Liver (tissue), 9 donors: ENCODE data around the gene DDOST. TPM values are rescaled to one million over a fixed set of nuclear protein-coding genes. Genes with fewer than 3 reads are reported as not detected.
A peak's percentile ranks its signal among the peaks of the same experiment; 100 is the strongest.

Source experiments
- DNase-seq: peaks from one replicate; pipeline ENCODE4 v3.0.0-alpha.2; 2017; ENCODE audit warnings: low spot score
- H3K27ac ChIP-seq, 2 donors: one replicate each; pipeline ENCODE4 v1.7.0; 2013; ENCODE audit warnings: inconsistent platforms in 2 of 2, low read length in 2 of 2, control low read depth in 1 of 2, low read depth in 1 of 2, mild to moderate bottlenecking in 1 of 2
- H3K27me3 ChIP-seq, 4 donors: one replicate each; pipeline versions ENCODE4 v1.6.1 to v1.7.0; 2013; ENCODE audit warnings: low read length in 3 of 4, inconsistent platforms in 1 of 4, mild to moderate bottlenecking in 1 of 4, moderate library complexity in 1 of 4; ENCODE audit not compliant: control insufficient read depth in 4 of 4, insufficient read depth in 4 of 4
- H3K36me3 ChIP-seq, 4 donors: one replicate each; pipeline versions ENCODE4 v1.6.1 to v1.7.0; 2013; ENCODE audit warnings: low read length in 3 of 4, mild to moderate bottlenecking in 3 of 4, low read depth in 1 of 4, moderate library complexity in 1 of 4; ENCODE audit not compliant: control insufficient read depth in 4 of 4, insufficient read depth in 3 of 4
- H3K4me1 ChIP-seq, 4 donors: one replicate each; pipeline versions ENCODE4 v1.6.1 to v1.7.0; 2013; ENCODE audit warnings: low read length in 3 of 4, mild to moderate bottlenecking in 3 of 4, moderate library complexity in 1 of 4; ENCODE audit not compliant: control insufficient read depth in 4 of 4, insufficient read depth in 4 of 4
- H3K4me3 ChIP-seq, 3 donors: one replicate each; pipeline versions ENCODE4 v1.6.1 to v1.7.0; 2013; ENCODE audit warnings: low read length in 3 of 3, control low read depth in 1 of 3, low read depth in 1 of 3, mild to moderate bottlenecking in 1 of 3
- H3K9ac ChIP-seq, 2 donors: one replicate each; pipeline ENCODE4 v1.7.0; 2013; ENCODE audit warnings: low read length in 2 of 2, mild to moderate bottlenecking in 2 of 2, moderate library complexity in 2 of 2, control low read depth in 1 of 2, low read depth in 1 of 2
- H3K9me3 ChIP-seq, 4 donors: one replicate each; pipeline versions ENCODE4 v1.6.1 to v1.7.0; 2013; ENCODE audit warnings: low read length in 3 of 4; ENCODE audit not compliant: control insufficient read depth in 4 of 4
- EGR1 ChIP-seq, 2 donors: IDR thresholded peaks; 2 replicates each; pipeline ENCODE4 v1.6.1; 2016 to 2018; ENCODE audit warnings: antibody characterized with exemption in 2 of 2, low read depth in 2 of 2
- FOXA1 ChIP-seq: IDR thresholded peaks from 2 replicates; pipeline ENCODE4 v1.6.1; 2016; ENCODE audit warnings: antibody characterized with exemption
- FOXA2 ChIP-seq: IDR thresholded peaks from 2 replicates; pipeline ENCODE4 v1.6.1; 2016; ENCODE audit warnings: antibody characterized with exemption
- HNF4A ChIP-seq, 2 donors: conservative IDR thresholded peaks; 2 replicates each; pipeline ENCODE4 v1.6.1; 2016; ENCODE audit warnings: antibody characterized with exemption in 2 of 2, mild to moderate bottlenecking in 2 of 2
- JUND ChIP-seq, 2 donors: IDR thresholded peaks; 2 replicates each; pipeline ENCODE4 v1.6.1; 2016; ENCODE audit warnings: antibody characterized with exemption in 2 of 2
- MAX ChIP-seq: IDR thresholded peaks from 2 replicates; pipeline ENCODE4 v1.6.1; 2016; ENCODE audit warnings: antibody characterized with exemption
- NR2F2 ChIP-seq: IDR thresholded peaks from 2 replicates; pipeline ENCODE4 v1.6.1; 2016; ENCODE audit warnings: antibody characterized with exemption
- RAD21 ChIP-seq, 2 donors: IDR thresholded peaks; 2 replicates each; pipeline ENCODE4 v1.6.1; 2016; ENCODE audit warnings: antibody characterized with exemption in 2 of 2, mild to moderate bottlenecking in 2 of 2
- SP1 ChIP-seq: IDR thresholded peaks from 2 replicates; pipeline ENCODE4 v1.6.1; 2018; ENCODE audit warnings: antibody characterized with exemption, mild to moderate bottlenecking
- YY1 ChIP-seq: IDR thresholded peaks from 2 replicates; pipeline ENCODE4 v1.6.1; 2016; ENCODE audit warnings: antibody characterized with exemption, mild to moderate bottlenecking
- ZBTB33 ChIP-seq: IDR thresholded peaks from 2 replicates; pipeline ENCODE4 v1.6.1; 2016; ENCODE audit warnings: antibody characterized with exemption
- WGBS: extraction: QIAGEN DNeasy Blood & Tissue Kit; methylation state at CpG from one replicate; pipeline ENCODE4 v1.1.7; 2013; 5-methylcytosine and 5-hydroxymethylcytosine counted together
- polyA plus RNA-seq, 2 donors: library from polyadenylated mRNA; stranded (reverse) in 1 of 2; unstranded in 1 of 2; fragments of 200-250 nt in 1 of 2; fragments of >200 nt in 1 of 2; fragmentation: Nextera tagmentation in 1 of 2; extraction: Ambion mirVana in 1 of 2; gene quantifications; one replicate each; pipeline versions ENCODE4 v1.2.1 to v1.2.3, GENCODE V29; 2013 to 2015
- total RNA-seq, 2 donors: library from RNA; depleted of rRNA; stranded (reverse); fragments of >200 nt; gene quantifications; one replicate each; pipeline ENCODE4 v1.2.3, GENCODE V29; 2014
- TF ChIP-seq, protein P1 (sequence below): IDR thresholded peaks from 2 replicates; pipeline ENCODE4 v1.6.1; 2016; ENCODE audit warnings: antibody characterized with exemption
- donor health status: healthy.
- donor health status: healthy.
- donor health status: healthy.
- donor health status: healthy.
- donor health status: healthy.

The DDOST gene
- total and polyA plus RNA-seq, 4 donors = 70.2 to 193 (median 164) TPM

GRCh38 chr1:20672265-20672632, 11.1 kb upstream of the DDOST start:
- H3K4me1 ChIP-seq = no peaks in the 10 kb centered on the region
- no peak overlapping the region for H3K27ac ChIP-seq
- no peaks in the 10 kb centered on the region for H3K36me3 ChIP-seq
- no peak for DNase-seq
- H3K9me3 ChIP-seq = no peaks in the 10 kb centered on the region
- TF ChIP-seq ZBTB33 = no peak
- TF ChIP-seq EGR1 (IDR thresholded peaks at IDR 0.05; ENCODE audit: low read depth in 2 of 2) = no peak
- TF ChIP-seq JUND (IDR thresholded peaks at IDR 0.05) = no peak
- TF ChIP-seq, protein P1, sequence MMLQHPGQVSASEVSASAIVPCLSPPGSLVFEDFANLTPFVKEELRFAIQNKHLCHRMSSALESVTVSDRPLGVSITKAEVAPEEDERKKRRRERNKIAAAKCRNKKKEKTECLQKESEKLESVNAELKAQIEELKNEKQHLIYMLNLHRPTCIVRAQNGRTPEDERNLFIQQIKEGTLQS = no peak
- TF ChIP-seq FOXA2 = no peak
- H3K4me3 ChIP-seq = no peak overlapping the region
- 83% methylated on average over 4 of the region's 4 CpGs for WGBS
- H3K9ac ChIP-seq = no peak overlapping the region
- H3K27me3 ChIP-seq = no peaks in the 10 kb centered on the region

- no peak for TF ChIP-seq SP1
- TF ChIP-seq FOXA1 = no peak
- TF ChIP-seq EGR1 (IDR thresholded peaks at IDR 0.05; ENCODE audit: low read depth in 2 of 2) = no peak
- no peak for TF ChIP-seq MAX
- TF ChIP-seq NR2F2 = no peak
- no peak for TF ChIP-seq RAD21 (IDR thresholded peaks at IDR 0.05)
- DNase-seq = no peak
- no peaks in the 10 kb centered on the region for H3K9me3 ChIP-seq
- WGBS = 94% methylated on average over 5 of the region's 5 CpGs
- H3K4me3 ChIP-seq = no peak overlapping the region
- H3K9ac ChIP-seq = no peak overlapping the region
- H3K27me3 ChIP-seq = no peaks in the 10 kb centered on the region
- H3K4me1 ChIP-seq = no peaks in the 10 kb centered on the region
- H3K27ac ChIP-seq = no peak overlapping the region
- no peaks in the 10 kb centered on the region for H3K36me3 ChIP-seq
These were observed 9.8 kb upstream of the DDOST start for GRCh38 chr1:20670936-20671335.

GRCh38 chr1:20668581-20668980, 7.4 kb upstream of the DDOST start:
- 95% methylated on average over 1 of the region's 1 CpG for WGBS
- Histone ChIP-seq H3K9ac (no peak overlapping the region), H3K4me1 (no peaks in the 10 kb centered on the region), H3K4me3 (no peak overlapping the region), H3K9me3 (no peaks in the 10 kb centered on the region), H3K36me3 (no peaks in the 10 kb centered on the region), H3K27ac (no peak overlapping the region), H3K27me3 (no peaks in the 10 kb centered on the region)
- no peak for DNase-seq
- TF ChIP-seq, protein P1 = no peak
- TF ChIP-seq HNF4A (conservative IDR thresholded peaks at IDR 0.05) (no peak), YY1 (no peak)

DNA sequence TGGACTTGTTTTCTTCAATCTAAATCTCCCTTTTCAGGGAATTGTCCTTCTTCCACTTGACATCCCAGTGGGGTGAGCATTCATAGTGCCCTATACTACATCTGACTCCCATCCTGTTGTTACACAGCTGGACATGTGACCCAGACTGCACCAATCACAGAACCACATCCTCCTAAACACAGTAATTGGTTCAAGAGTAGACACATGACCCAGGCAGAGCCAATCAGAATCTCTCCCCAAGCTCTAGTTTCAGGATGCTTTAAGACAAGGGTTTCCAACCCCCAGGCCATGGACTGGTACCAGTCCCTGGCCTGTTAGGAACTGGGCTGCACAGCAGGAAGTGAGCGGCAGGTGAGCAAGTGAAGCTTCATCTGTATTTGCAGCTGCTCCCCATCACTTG, 5.6 kb upstream of the DDOST start:
- Histone ChIP-seq H3K36me3 (no peaks in the 10 kb centered on the region), H3K4me1 (peaks cover 0 to 6% (median 4%) of the 10 kb centered on the region in 4 donors), H3K9me3 (no peaks in the 10 kb centered on the region), H3K9ac (no peak overlapping the region), H3K4me3 (no peak overlapping the region), H3K27ac (peak overlapping the region; percentile 37 to 42), H3K27me3 (no peaks in the 10 kb centered on the region)
- TF ChIP-seq MAX = no peak
- TF ChIP-seq JUND (IDR thresholded peaks at IDR 0.05) = no peak
- no peak for TF ChIP-seq EGR1 (IDR thresholded peaks at IDR 0.05; ENCODE audit: low read depth in 2 of 2)
- DNase-seq = no peak
- WGBS = 95% methylated on average over 1 of the region's 1 CpG
